Glutamatergic neuron (in vitro differentiated cells): ENCODE results near the gene RYR1. TPM values are rescaled to one million over a fixed set of nuclear protein-coding genes. Genes with fewer than 3 reads are reported as not detected.
A peak's percentile ranks its signal among the peaks of the same experiment; 100 is the strongest.

ENCODE experiments used
- DNase-seq: peaks from one replicate; pipeline ENCODE4 v3.0.0; 2022
- H3K27ac Mint-ChIP-seq: one replicate; pipeline ENCODE4 v1.8.0; 2020; ENCODE audit warnings: mild to moderate bottlenecking, mixed read lengths, inconsistent platforms; ENCODE audit not compliant: unreplicated experiment
- H3K27me3 Mint-ChIP-seq: one replicate; pipeline ENCODE4 v1.8.0; 2020; ENCODE audit warnings: mild to moderate bottlenecking, moderate library complexity, mixed read lengths, inconsistent platforms; ENCODE audit not compliant: unreplicated experiment
- H3K36me3 Mint-ChIP-seq: one replicate; pipeline ENCODE4 v1.8.0; 2020; ENCODE audit warnings: mild to moderate bottlenecking, mixed read lengths, inconsistent platforms; ENCODE audit not compliant: unreplicated experiment
- H3K4me1 Mint-ChIP-seq: one replicate; pipeline ENCODE4 v1.8.0; 2020; ENCODE audit warnings: mild to moderate bottlenecking, low read depth, mixed read lengths, inconsistent platforms; ENCODE audit not compliant: unreplicated experiment
- H3K4me3 Mint-ChIP-seq: one replicate; pipeline ENCODE4 v1.8.0; 2020; ENCODE audit warnings: mild to moderate bottlenecking, mixed read lengths, inconsistent platforms; ENCODE audit not compliant: unreplicated experiment
- H3K9me3 Mint-ChIP-seq: one replicate; pipeline ENCODE4 v1.8.0; 2020; ENCODE audit warnings: mild to moderate bottlenecking, moderate library complexity, mixed read lengths, inconsistent platforms; ENCODE audit not compliant: unreplicated experiment
- total RNA-seq: library from RNA; stranded (reverse); fragmentation: NEBNext Ultra II Directional; extraction: Animal tissue kit (Norgen Biotek cat#: 25700); gene quantifications from one replicate; pipeline ENCODE4 v1.2.1, GENCODE V29; 2021; ENCODE audit not compliant: unreplicated experiment
- TF ChIP-seq, protein P1 (sequence below): fragments of 200-600 bp; sonication (generic); IDR thresholded peaks from one replicate; pipeline ENCODE4 v1.5.0; 2021; ENCODE audit not compliant: partially characterized antibody, unreplicated experiment

Gene RYR1
- total RNA-seq, 1 donor from 2014 or later = 117 TPM

GRCh38 chr19:38388349-38389100 lies 45.0 kb upstream of the RYR1 start, which contains the start of gene SPRED3:
SPRED3 (plus strand) TSS chr19:38388697; CDS start chr19:38390303, 1,606 bp downstream.
- Mint-ChIP-seq H3K27me3 (peaks cover 25% of the 10 kb centered on the region), H3K4me3 (peak within 1 kb of the TSS; percentile 96), H3K36me3 (peaks cover 7% of the 10 kb centered on the region), H3K9me3 (peaks cover 4% of the 10 kb centered on the region), H3K27ac (peak within 1 kb of the TSS; percentile 81), H3K4me1 (no peaks in the 10 kb centered on the region)
- peak; percentile 70 for DNase-seq
- TF ChIP-seq, protein P1, sequence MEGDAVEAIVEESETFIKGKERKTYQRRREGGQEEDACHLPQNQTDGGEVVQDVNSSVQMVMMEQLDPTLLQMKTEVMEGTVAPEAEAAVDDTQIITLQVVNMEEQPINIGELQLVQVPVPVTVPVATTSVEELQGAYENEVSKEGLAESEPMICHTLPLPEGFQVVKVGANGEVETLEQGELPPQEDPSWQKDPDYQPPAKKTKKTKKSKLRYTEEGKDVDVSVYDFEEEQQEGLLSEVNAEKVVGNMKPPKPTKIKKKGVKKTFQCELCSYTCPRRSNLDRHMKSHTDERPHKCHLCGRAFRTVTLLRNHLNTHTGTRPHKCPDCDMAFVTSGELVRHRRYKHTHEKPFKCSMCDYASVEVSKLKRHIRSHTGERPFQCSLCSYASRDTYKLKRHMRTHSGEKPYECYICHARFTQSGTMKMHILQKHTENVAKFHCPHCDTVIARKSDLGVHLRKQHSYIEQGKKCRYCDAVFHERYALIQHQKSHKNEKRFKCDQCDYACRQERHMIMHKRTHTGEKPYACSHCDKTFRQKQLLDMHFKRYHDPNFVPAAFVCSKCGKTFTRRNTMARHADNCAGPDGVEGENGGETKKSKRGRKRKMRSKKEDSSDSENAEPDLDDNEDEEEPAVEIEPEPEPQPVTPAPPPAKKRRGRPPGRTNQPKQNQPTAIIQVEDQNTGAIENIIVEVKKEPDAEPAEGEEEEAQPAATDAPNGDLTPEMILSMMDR = no peak

DNA sequence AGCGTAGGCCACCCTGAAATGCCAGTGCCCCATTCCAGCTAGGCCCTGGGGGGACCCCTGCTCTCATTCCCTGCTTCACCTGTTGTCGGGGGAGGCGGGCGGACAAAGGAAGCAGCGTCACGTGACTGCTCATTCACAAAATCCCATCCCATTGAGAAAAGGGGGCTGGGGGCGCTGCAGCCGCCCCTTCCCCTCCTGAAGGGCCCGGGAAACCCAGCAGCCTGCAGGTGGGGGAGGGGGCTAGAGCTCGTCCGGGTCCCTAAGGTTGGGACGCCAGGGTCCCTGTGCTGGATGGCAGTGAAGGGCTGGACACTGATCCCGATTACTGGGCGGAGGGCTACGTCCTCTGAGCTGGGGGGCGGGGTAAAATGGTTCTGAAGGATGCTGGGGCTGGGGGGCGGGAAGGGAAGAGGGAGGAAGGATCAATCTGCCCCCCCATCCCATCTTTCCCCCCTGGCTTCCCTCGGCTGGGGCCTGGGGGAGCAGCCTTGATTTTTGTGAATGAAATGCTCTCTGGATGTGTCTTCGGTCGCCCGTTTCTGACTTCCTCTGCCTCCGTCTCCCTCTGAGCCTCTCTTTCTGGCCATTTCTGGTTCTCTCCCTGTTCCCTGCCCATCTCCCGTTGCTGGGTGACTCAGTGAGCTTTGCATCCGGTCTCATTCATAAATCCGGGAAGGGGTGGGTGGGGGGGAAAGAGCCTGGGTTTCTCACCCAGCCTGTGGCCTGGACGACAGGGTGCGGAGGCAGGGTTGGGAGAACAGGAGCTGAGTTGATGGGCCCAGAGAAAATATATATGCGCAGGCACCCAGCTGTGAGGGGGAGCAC lies 44.2 kb upstream of the RYR1 start:
- Mint-ChIP-seq H3K36me3 (peaks cover 7% of the 10 kb centered on the region), H3K4me3 (peak overlapping the region; percentile 94), H3K9me3 (peaks cover 7% of the 10 kb centered on the region), H3K27me3 (peaks cover 27% of the 10 kb centered on the region), H3K4me1 (peaks cover 2% of the 10 kb centered on the region), H3K27ac (peak overlapping the region; percentile 71)
- TF ChIP-seq, protein P1 = no peak
- DNase-seq = peak; percentile 50

DNA sequence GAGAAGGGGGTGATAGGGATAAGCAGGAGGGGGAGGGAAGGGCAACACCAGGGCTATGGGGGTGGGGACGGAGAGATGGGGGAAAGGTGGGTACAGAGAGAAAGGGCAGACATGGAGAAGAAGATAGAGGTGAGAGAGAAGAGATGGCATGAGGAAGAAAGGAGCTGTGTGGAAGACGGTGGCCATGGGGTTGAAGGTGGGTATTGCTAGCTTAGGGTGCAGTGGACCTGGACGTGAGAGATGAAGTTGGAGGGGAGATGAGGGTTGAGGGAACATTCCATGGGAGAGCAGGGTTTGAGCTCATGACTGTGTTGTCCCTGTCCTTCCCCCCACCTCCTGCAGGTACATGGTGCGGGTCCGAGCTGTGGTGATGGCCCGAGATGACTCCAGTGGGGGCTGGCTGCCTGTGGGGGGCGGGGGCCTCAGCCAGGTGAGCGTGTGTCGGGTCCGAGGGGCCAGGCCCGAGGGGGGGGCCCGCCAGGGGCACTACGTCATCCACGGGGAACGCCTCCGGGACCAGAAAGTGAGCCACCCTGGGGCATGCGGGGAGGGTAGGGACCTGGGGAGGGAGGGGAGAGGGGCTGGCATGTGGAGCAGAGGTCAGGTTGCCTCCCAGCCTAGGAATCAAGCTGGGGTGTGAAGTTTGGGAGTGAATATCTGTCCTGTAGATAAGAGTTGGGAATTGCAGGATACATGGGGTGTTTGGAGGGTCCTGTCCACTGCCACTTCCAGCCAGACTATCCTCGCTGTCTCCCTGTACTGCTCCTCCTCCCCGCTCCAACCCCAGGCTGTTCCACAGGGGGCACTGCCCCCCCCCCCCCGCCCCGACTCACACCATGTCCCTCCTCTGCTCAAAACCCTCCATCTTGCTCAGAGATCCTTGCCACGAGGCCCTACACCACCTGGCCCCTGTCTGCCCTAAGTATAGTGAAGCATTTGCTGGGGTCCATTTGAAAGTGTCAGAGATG lies 43.2 kb upstream of the RYR1 start:
- peaks cover 7% of the 10 kb centered on the region for H3K9me3 Mint-ChIP-seq
- peaks cover 7% of the 10 kb centered on the region for H3K36me3 Mint-ChIP-seq
- DNase-seq = no peak
- H3K4me3 Mint-ChIP-seq = peak overlapping the region; percentile 78
- TF ChIP-seq, protein P1 = no peak
- peaks cover 2% of the 10 kb centered on the region for H3K4me1 Mint-ChIP-seq
- peaks cover 29% of the 10 kb centered on the region for H3K27me3 Mint-ChIP-seq
- H3K27ac Mint-ChIP-seq = no peak overlapping the region

DNA sequence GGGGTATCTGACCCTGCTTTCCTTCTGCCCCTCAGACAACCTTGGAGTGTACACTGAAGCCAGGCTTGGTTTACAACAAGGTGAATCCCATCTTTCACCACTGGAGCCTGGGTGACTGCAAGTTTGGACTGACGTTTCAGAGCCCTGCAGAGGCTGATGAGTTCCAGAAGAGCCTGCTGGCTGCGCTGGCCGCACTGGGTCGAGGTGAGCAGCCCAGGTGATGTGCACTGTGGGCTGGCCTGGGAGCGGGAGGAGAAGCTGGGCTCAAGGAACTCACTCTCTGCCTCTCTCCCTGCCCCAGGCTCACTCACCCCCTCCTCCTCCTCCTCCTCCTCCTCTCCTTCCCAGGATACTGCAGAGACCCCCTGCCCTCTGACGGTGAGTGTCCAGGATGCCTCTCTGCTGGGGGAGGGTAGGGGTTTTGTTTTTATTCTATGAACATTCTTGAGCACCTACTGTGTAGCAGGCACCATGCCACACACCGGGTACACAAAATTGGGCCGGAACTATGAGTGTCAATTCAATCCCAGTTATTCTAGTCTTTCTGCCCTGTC lies 41.5 kb upstream of the RYR1 start:
- no peak for DNase-seq
- H3K27ac Mint-ChIP-seq = no peak overlapping the region
- no peak overlapping the region for H3K4me3 Mint-ChIP-seq
- TF ChIP-seq, protein P1 = no peak
- peaks cover 7% of the 10 kb centered on the region for H3K9me3 Mint-ChIP-seq
- peaks cover 2% of the 10 kb centered on the region for H3K4me1 Mint-ChIP-seq
- H3K27me3 Mint-ChIP-seq = peaks cover 36% of the 10 kb centered on the region
- peaks cover 14% of the 10 kb centered on the region for H3K36me3 Mint-ChIP-seq
